OCI-LY1 (cell line): ENCODE results near the gene RNPEPL1.

Experiments
- EZH2 ChIP-seq: fragments of 200-600 bp; sonication (generic), shearing (Covaris generic); IDR thresholded peaks from 2 replicates; pipeline ENCODE4 v1.8.0; 2017; ENCODE audit warnings: borderline replicate concordance, mixed run types, mild to moderate bottlenecking, antibody characterized with exemption, low read length, moderate library complexity, mixed read lengths
- TF ChIP-seq, protein P1 (sequence below): fragments of 200-600 bp; sonication (generic), shearing (Covaris generic); IDR thresholded peaks from 2 replicates; pipeline ENCODE4 v1.5.1; 2017; ENCODE audit warnings: mild to moderate bottlenecking, antibody characterized with exemption, low read length, moderate library complexity, mixed read lengths

GRCh38 chr2:240596080-240596460 is 27.8 kb downstream of the RNPEPL1 start:
- TF ChIP-seq, protein P1, sequence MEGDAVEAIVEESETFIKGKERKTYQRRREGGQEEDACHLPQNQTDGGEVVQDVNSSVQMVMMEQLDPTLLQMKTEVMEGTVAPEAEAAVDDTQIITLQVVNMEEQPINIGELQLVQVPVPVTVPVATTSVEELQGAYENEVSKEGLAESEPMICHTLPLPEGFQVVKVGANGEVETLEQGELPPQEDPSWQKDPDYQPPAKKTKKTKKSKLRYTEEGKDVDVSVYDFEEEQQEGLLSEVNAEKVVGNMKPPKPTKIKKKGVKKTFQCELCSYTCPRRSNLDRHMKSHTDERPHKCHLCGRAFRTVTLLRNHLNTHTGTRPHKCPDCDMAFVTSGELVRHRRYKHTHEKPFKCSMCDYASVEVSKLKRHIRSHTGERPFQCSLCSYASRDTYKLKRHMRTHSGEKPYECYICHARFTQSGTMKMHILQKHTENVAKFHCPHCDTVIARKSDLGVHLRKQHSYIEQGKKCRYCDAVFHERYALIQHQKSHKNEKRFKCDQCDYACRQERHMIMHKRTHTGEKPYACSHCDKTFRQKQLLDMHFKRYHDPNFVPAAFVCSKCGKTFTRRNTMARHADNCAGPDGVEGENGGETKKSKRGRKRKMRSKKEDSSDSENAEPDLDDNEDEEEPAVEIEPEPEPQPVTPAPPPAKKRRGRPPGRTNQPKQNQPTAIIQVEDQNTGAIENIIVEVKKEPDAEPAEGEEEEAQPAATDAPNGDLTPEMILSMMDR = no peak
- TF ChIP-seq EZH2 = no peak
